ENCODE results near the gene ACTL7B.
"Not testable (repeated sequence)": the region's sequence is repeated elsewhere in the genome, so short reads cannot be mapped to it uniquely, and the experiment has no call there.

Gene ACTL7B

DNA sequence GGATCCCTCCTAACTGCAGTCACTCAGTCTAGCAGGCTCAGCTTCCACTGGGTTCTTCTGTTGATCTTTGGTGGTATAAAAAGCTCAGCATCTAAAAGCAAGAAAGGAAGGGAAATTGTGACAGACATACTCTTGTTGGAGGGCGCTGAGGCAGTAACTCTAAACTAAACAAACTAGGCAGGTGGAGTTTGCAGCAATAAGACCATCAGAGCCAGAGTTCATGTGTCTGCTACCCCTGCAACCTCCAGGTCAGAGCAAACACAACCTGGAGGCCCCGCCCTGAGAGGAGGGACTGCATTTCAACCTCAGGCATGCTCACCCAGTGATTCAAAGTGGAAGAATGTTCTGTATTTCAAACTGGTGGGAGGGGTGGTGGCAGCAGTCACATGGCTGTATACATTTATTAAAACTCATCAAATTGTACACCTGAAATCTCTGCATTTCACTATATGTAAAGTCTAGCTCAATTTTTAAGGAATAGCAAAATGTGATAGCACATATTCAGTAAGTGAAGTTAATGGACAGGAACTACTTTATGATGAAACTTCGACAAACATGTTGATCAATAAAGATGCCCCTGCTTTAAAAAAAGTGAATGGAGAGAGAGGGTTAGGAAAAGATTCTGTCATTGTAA lies 13.4 kb upstream of the ACTL7B start:
- peak; percentile 32 for DNase-seq (ENCODE audit: low read depth)

DNA sequence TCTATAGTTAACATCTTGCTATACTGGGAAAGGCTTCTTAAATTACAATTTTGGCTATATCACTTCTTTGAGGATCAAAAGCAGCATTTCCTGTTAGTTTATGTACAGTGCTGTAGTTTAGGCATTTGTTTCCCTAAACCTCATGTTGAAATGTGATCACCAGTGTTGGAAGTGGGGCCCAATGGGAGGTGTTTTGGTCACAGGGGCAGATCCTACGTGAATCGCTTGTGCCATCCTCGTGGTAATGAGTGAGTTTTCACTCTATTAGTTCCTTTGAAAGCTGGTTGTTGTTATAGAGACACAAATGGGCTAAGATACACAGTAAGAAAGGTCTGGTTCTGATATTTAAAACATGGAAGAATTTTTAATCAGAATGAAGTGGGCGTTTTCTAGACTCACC lies 12.0 kb upstream of the ACTL7B start:
- no peak for DNase-seq (ENCODE audit: low read depth)

DNA sequence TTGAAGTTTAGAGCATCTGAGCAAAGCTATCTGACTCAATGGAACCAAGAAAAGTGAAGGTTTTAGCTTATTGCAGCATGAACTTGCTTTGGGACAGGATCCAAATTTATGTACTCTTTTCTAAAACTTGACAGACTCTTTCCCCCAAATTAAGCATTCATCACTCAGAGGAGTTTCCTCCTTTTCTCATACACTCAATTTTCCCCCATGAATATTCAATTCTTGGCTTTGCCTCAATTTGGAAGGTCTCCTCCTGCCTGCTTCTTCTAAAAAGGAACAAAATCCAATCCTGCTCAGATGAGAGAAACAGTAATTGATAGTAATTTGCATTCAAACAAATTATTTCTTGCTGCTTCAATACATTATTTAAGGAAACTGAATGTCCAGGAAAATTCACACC lies 11.3 kb upstream of the ACTL7B start:
- no peak for DNase-seq (ENCODE audit: low read depth)

DNA sequence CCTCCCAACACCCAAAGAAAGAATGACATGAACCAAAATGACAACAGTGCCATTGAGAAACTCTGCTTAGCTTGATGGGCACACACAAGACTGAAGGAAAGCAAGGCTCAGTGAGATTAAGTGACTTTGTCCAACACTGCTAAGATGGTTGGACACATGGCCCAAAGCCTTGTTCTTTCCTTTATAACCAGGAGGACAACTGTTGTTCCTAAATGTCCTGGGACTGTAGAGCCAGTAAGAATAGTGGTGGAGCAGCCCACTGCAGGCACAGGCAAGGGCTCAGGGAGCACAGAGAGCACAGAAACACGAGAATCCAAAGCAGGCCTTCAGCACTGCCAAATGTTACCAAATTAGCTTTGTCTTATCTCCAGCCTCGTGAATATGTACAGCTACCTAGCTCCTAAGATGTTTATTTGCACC lies 10.2 kb upstream of the ACTL7B start:
- no peak for DNase-seq (ENCODE audit: low read depth)

DNA sequence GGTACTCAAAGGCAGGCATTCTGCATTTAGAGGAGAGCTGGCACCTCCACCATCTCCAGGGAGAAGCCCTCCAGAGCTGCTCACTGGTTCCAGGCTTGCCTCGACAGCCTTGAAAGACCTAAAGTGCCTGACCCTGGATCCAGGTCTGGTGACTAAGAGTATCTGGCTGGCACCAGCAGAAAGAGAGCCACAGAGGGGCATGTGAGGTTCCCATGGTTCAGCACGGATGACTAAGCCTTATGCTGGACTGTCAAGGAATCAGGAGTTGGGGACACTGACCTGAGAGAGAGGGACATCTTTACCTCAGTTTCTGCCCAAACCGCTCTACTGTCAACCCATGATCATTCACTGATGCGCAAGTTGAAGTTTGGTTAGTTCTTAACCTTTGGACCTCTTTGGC lies 9.3 kb upstream of the ACTL7B start:
- no peak for DNase-seq (ENCODE audit: low read depth)

DNA sequence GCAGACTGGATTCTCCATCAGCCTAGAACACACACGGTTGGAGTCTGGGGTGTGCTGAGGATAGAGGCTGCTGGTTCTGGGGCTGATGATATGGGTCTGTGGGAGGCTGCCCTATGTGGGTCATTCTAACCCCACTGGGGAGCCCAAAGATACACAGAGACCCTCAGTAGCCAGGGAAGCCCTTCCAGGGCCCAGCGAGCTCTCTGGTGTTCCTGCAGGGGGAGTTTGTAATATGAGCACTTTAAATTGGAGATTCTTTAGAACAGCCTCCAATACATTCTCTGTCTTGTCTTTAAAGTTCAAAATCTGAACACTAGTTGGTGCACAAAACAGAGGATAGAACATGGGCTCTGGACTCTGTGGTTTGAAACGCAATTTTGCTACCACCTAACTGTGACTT lies 8.7 kb upstream of the ACTL7B start:
- DNase-seq (ENCODE audit: low read depth), result no peak

DNA sequence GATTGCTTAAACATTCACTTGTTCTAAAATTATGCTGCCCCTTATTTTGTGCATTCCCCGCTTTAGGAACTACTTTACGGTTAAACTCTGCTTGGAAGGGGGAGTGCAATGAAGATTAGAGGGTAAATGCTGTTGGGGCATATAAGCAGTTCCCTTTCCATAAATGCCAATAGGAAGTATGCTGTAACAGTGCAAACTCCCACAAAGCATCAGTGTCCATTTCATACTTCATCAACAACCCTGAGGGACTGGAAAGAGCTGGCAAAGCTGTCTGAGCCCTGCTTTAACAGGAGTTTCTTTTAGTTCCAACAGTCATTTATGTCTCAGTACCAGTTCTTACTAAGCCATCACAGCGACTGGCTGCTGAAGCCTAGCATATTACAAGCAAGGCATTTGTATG lies 8.1 kb upstream of the ACTL7B start:
- DNase-seq (ENCODE audit: low read depth), result no peak

DNA sequence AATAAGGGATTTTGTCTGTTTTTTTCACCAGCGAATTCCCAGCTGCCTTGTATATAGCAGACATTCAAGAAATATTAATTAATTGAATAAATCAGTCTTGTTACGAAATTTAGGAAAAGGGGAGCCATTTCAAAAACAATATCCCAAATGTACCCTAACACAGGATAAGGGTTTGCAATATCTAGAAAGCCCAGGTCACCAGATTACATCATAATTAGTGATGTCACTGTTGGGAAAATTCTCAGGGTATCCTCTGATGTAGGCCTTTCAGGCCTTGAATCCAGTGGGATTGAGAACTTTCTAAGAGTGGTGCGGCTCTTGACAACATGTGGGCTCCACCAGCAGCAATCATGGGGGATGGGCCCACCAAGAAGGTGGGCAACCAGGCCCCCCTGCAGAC lies 6.2 kb upstream of the ACTL7B start, which contains the start of gene ACTL7A:
ACTL7A (plus strand) TSS at position 270 of the 400 bp plus-strand sequence; CDS start at position 327, 57 bp downstream.
- DNase-seq (ENCODE audit: low read depth), result no peak

DNA sequence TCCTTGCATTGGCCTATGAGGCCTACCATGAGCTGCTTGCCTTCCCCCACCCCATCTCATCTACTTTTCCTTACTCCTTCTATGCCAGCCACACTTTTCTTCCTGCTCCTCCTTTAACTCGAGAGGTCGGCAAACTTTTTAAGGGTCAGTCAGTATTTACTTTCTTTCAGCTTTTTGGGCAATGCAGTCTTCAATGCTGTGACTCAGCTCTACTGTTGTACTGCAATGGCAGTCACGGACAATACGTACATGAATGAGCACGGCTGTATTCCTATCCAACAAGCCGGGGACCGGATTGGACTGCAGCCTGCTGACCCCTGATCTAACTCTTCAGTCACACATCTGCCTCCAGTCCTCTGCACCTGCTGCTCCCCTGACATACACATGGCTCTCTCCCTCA lies 5.7 kb upstream of the ACTL7B start:
- no peak for DNase-seq (ENCODE audit: low read depth)

DNA sequence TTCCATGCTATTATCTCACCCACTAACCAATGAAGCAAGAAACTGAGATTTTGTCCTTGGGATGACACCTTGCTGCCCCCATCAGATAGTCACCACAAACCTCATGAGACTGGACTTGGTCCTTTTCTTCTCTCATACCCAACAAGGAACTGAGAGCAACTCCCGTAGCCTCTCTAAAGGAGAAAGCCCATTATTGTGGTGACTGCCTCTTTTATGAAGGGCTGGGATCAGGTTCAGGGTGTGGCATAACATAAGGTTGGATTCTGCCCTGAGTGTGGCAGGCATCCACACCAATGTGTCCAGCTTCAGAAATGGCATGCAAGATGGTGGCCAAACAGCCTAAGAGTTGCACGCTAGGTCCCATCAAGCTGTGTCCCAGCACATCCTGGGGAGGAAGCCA lies 5.0 kb upstream of the ACTL7B start:
- DNase-seq (ENCODE audit: low read depth), result no peak

DNA sequence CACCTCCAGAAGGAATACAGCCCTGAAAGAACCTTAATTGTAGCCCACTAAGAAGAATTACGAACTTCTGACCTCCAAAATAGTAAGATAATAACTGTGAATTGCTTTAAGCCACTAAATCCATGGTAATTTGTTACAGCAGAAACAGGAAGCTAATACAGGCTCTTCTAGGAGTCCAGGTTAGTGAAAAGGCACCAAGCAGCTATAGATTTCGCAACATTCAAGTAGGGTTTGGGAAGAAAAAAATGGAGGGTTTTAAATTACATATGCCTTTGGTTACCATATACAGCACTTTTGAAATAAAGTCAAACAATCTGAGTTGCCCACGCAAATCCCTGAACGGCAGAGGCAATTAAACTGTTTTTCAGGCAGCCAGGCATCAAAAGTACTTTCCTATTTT lies 4.6 kb upstream of the ACTL7B start:
- no peak for DNase-seq (ENCODE audit: low read depth)

DNA sequence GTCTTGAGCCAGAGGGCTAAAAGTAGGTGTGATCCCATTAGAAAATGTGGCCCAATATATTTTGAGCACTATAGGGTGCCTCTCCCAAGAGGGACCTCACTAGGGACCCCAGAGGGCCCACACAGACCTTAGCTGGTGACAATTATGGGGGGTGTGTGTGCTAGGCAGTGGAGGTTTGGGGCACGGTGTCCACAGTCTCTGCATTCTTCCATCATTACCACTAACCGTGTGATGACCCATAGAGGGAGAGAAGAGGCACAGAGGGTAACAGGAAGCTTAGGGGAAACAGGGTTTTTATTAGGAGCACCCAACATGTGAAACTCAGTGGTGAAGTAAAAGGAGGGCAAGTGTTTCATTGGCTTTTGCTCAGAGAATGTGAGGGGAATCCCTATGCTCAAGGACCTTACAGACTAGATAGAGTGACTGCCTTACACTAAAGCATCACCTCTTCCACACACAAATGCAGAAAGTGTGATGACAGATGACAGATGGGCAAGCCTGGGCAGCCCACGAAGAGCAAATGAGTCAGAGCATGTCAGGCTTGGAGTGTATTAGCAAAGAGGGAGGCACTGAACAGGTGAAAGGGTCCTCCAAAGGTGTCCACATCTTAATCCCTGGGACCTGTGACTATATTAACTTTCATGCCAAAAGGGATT lies 3.8 kb upstream of the ACTL7B start:
- no peak for DNase-seq (ENCODE audit: low read depth)

DNA sequence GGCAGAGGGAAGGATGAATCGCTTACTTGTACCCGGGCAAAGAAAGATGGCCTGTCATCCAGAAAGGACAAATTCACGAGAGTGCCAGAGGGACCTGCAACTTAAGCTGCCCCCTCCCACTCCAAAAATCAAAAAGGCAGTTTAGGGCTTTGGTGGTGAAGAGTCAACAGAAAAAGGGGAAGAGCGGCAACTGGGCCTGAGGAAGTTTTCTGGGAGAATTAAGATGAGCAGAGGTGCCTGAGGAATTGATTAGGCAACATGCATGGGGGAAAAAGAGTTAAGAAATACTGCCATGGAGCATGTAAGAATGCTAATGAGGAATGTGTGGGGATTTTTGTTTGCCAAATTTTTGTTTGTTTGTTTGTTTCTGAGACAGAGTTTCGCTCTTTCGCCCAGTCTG lies 1.8 kb upstream of the ACTL7B start:
- no peak for DNase-seq (ENCODE audit: low read depth)

DNA sequence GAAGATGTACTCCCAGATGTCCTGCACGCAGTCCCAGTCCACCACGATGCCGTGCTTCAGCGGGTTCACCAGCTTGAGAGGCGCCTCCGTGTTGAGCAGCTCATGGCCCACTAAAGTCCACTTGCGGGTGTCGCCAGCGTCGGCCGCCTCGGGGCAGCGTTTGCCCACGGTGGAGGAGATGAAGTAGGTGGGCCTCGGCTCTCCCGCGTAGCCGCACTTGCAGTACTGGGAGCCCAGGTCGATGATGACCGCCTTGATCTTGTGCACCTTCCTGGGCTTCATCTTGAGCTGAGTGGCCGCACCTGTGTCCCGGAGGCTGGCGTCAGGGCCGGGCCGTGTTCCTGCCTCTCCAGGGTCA lies 278 bp downstream of the ACTL7B start:
- DNase-seq (ENCODE audit: low read depth), result no peak

DNA sequence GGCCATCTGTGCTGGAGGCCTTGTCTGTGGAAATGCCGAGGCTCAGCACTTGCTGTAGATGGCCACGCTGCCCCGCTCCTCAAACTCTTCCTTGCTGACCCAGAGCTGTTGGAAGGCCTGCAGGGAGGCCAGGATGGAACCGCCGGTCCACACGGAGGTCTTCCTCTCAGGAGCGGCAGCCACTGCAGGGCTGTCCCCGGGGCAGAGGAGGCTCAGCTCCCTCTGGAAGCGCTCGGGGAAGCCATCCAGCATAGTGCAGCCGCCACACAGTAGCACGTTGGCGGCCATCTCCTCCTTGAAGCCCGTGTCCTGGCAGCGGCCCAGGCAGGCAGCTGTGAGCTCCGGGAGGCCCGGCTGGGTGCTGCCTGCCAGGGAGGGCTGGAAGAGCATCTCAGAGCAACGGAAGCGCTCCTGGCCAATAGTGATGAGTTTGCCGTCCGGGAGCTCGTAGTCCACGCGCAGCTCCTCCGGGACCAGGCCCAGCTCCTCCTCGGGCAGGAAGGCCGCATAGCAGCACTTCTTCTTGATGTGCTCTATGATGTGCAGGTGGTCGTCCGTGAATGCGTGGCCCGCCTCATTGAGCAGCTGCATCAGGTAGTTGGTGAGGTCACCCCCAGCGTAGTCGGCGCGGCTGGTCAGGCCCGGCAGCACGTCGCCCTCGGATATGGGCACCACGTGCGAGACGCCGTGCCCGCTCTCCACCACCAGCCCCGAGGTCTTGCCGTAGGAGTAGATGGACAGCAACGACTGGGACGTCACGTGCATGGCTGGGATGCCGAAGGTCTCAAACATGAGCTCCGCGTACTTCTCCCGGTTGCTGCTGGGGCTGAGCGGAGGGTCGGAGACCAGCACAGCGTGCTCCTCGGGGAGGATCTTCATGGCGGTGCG lies 901 bp downstream of the ACTL7B start:
- no peak for DNase-seq (ENCODE audit: low read depth)

DNA sequence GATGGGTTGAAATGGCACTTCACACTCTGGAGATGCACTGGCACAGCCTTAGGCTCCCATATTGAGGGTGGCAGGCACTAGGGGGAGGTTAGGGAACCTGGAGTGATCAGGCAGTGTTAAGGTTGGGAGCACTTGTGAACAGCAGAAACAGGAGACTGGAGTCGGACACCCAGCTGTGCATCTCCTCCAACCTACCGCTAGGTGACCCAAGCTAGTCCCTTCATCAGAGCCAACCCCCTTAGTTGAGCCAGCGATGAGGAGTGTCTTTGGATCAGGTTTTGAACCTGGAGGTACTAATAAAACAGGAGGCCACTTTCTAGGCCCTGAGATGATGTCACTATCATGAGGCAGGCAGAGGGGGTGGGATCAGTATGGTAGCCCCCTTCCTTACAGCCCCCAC lies 1.7 kb downstream of the ACTL7B start:
- DNase-seq (ENCODE audit: low read depth), result no peak

DNA sequence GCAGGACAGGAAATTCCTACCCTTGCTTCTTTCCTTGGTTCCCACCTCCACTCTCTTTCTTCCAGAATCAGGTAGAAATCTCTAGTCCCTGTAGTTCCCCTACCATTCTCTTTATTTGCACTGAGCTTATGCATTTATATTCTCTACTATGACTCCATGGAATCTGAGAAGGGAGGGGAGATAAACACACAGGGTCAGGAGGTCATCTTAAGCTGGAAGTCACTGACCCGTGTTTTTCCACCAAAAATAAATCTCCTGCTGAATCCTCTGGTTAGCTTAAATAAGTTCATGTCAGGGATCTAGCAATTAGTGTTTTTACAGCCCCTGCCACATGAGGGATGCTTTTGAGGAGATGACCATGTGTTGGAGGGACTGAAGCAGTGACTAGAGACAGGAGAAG lies 3.7 kb downstream of the ACTL7B start:
- no peak for DNase-seq (ENCODE audit: low read depth)

DNA sequence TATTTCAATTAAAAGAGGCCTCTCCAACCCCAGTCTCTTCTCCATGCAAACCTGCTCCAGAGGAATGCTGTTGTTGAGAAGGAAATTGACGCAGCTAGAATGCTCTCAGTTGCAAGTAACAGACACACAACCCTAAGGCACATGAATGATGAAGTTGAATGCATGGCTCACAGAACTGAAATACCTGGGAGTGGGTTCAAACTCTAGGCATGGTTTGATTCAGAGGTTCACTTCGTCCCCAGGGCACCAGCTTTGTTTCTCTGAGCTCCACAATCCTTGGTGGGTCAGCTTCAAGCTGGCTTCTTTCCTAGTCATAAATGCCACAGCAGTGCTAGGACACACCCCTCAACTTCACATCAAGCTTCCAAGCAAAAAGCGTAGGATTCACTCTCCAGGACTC lies 4.6 kb downstream of the ACTL7B start:
- no peak for DNase-seq (ENCODE audit: low read depth)

DNA sequence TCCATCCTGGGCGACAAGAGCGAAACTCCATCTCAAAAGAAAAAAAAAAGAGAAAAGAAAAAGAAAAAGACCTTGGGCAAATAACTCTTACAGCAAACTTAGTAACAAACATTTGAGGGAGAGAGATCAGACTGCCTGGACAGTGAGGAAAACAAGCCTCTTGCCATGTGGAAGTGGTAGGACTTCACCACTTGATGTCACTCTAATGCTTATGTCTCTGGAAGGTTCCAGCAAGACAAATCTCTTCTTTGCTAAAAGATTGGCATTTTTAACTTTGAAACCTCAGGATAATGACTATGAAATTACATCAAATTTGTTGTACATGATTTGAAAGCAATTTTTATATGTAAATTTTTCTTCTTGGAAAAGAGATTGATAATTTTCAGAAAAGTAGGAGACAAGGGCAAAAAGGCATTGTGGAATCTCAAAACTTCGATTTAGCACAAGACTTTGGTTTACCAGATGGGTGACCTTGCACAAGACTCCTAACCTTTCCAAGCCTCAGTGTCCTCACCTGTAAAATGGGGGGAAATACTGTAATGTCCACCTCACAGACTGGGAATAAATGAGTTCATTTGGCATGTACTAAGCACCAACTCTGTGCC lies 5.4 kb downstream of the ACTL7B start:
- DNase-seq (ENCODE audit: low read depth), result no peak

DNA sequence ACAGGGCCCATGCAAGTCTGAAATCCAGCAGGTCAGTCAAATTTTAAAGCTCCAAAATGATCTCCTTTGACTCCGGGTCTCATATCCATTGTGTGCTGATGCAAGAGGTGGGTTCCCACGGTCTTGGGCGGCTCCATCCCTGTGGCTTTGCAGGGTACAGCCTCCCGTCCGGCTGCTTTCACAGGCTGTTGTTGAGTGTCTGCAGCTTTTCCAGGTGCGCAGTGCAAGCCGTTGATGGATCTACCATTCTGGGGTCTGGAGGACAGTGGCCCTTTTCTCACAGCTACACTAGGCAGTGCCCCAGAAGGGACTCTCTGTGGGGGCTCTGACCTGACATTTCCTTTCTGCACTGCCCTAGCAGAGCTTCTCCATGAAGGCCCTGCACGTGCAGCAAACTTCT lies 7.5 kb downstream of the ACTL7B start:
- DNase-seq (ENCODE audit: low read depth), result not testable (repeated sequence)

DNA sequence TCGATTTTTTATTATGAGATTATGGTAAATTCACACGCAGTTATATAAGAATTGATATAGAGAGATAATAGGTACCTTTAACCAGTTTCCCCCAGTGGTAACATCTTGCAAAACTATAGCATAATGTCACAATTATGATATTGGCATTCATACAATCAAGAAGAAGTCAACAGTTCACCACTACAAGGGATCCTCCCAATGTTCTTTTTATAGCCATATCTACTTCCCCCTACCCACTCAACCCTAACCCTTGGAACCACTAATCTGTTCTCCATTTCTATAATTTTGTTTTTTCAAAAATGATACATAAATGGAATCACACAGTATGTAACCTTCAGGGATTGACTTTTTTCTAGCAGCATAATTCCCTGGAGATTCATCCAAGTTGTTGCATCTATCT lies 9.8 kb downstream of the ACTL7B start:
- no peak for DNase-seq (ENCODE audit: low read depth)

DNA sequence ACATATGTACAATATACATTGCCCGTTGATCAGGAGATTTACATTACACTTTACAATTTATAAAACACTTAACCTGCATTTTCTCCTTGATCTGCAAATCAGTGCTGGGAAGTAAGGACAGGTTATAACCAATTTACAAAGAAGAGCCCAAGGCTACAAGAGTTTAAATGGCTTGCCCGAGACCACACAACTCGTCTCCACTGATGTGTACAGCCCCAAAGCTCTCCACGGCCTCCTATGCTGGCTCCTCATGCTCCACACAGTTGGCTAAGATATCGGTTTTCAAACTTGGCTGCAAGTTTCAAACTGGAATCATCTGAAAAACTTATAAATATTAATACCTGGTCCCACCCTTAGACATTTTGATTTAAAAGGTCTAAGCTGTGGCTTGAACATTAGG lies 10.3 kb downstream of the ACTL7B start:
- no peak for DNase-seq (ENCODE audit: low read depth)

DNA sequence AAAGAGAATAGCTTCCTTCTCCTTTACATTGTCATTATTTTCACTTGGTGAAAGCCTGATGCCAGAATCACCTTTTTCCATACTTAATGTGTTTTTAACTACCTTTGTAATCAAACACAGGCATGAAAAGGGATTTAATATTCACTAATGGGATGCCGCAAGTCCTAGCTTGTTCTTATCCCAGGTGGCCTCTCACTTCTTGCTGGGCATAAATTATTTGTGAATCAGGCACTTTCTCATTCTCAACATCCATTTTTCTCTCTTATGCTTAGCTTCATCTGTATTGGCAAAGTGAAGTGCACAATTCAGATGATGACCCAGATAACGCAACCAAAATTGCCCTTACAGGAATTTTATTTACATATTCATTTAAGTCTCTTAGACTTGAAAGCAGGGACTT lies 10.9 kb downstream of the ACTL7B start:
- DNase-seq (ENCODE audit: low read depth), result no peak
